HepG2 (cell line): ENCODE measurements around the gene IL6ST. TPM values are rescaled to one million over a fixed set of nuclear protein-coding genes. Genes with fewer than 3 reads are reported as not detected.

Source experiments
- AHR ChIP-seq: IDR thresholded peaks from 2 replicates; pipeline ENCODE4 v1.6.1; 2018; ENCODE audit warnings: missing genetic modification reagents, missing compliant biosample characterization
- CCAR2 ChIP-seq: fragments of 200-400 bp; formaldehyde crosslinking; optimal IDR thresholded peaks from 2 replicates; pipeline ENCODE3; 2018; ENCODE audit warnings: low read depth, mild to moderate bottlenecking, low read length, moderate library complexity
- CEBPG ChIP-seq: IDR thresholded peaks from 2 replicates; pipeline ENCODE4 v1.6.1; 2016
- GTF2F1 ChIP-seq: fragments of 150-350 bp; IDR thresholded peaks from 2 replicates; pipeline ENCODE4 v1.6.1; 2014; ENCODE audit warnings: low read length
- HES4 ChIP-seq: sonication (generic); formaldehyde crosslinking; IDR thresholded peaks from 2 replicates; pipeline ENCODE4 v1.9.0; 2021; ENCODE audit warnings: mild to moderate bottlenecking, missing genetic modification reagents, borderline replicate concordance
- MAF1 ChIP-seq: sonication (generic); formaldehyde crosslinking; IDR thresholded peaks from 2 replicates; pipeline ENCODE4 v1.5.0; 2020; ENCODE audit warnings: missing genetic modification reagents, borderline replicate concordance
- MEIS2 ChIP-seq: sonication (generic); formaldehyde crosslinking; IDR thresholded peaks from 2 replicates; pipeline ENCODE4 v1.9.0; 2021; ENCODE audit warnings: mild to moderate bottlenecking, missing genetic modification reagents
- MXI1 ChIP-seq: IDR thresholded peaks from 3 replicates; pipeline ENCODE4 v1.6.1; 2012; ENCODE audit warnings: low read depth, low read length, inconsistent platforms, borderline replicate concordance
- SMARCC2 ChIP-seq: fragments of 450-650 bp; IDR thresholded peaks from 2 replicates; pipeline ENCODE4 v1.6.1; 2017; ENCODE audit warnings: antibody characterized with exemption, mild to moderate bottlenecking
- SP4 ChIP-seq: sonication (generic); formaldehyde crosslinking; IDR thresholded peaks from 2 replicates; pipeline ENCODE4 v1.8.1; 2023; ENCODE audit warnings: mild to moderate bottlenecking, missing genetic modification reagents
- ZNF230 ChIP-seq: sonication (generic); formaldehyde crosslinking; IDR thresholded peaks from 2 replicates; pipeline ENCODE4 v1.4.0; 2020; ENCODE audit warnings: mild to moderate bottlenecking, missing genetic modification reagents
- ZNF256 ChIP-seq: sonication (generic); formaldehyde crosslinking; conservative IDR thresholded peaks from 2 replicates; pipeline ENCODE4 v1.4.0; 2020; ENCODE audit warnings: missing genetic modification reagents
- ZNF263 ChIP-seq: sonication (generic); formaldehyde crosslinking; IDR thresholded peaks from 2 replicates; pipeline ENCODE4 v1.4.0; 2020; ENCODE audit warnings: missing genetic modification reagents
- ZNF33A ChIP-seq: sonication (generic); formaldehyde crosslinking; IDR thresholded peaks from 2 replicates; pipeline ENCODE4 v1.5.1; 2020; ENCODE audit warnings: missing genetic modification reagents, mild to moderate bottlenecking, moderate library complexity, borderline replicate concordance
- ZNF577 ChIP-seq: sonication (generic); formaldehyde crosslinking; IDR thresholded peaks from 2 replicates; pipeline ENCODE4 v1.4.0; 2020; ENCODE audit warnings: mild to moderate bottlenecking, low read depth, missing genetic modification reagents, borderline replicate concordance
- ZSCAN9 ChIP-seq: IDR thresholded peaks from 2 replicates; pipeline ENCODE4 v1.6.1; 2016; ENCODE audit warnings: borderline replicate concordance
- polyA plus RNA-seq, 8 experiments: library from polyadenylated mRNA; depleted of rRNA in 3 of 8; stranded (reverse) in 7 of 8; unstranded in 1 of 8; fragments of >200 nt; fragmentation: Illumina TruSeq in 4 of 8; extraction: Trizol in 4 of 8; gene quantifications; 2 replicates each; pipeline versions ENCODE4 v1.2.1 to v1.2.3, GENCODE V29; 2011 to 2016; ENCODE audit warnings: low read depth in 4 of 8, missing spikeins in 1 of 8, mixed read lengths in 1 of 8; ENCODE audit not compliant: insufficient read depth in 1 of 8
- total RNA-seq, 5 experiments: library from RNA; depleted of rRNA; stranded (reverse); fragments of >200 nt; fragmentation: Illumina TruSeq; extraction: Trizol; gene quantifications; 2 replicates each; pipeline ENCODE4 v1.2.3, GENCODE V29; 2016; ENCODE audit warnings: low read depth in 1 of 5
- TF ChIP-seq, protein P1 (sequence below): sonication (generic); formaldehyde crosslinking; IDR thresholded peaks from 2 replicates; pipeline ENCODE4 v1.5.1; 2020; ENCODE audit warnings: mild to moderate bottlenecking, missing genetic modification reagents
- TF ChIP-seq, protein P2 (sequence below): sonication (generic); formaldehyde crosslinking; IDR thresholded peaks from 2 replicates; pipeline ENCODE4 v1.4.0; 2020; ENCODE audit warnings: mild to moderate bottlenecking, missing genetic modification reagents
- TF ChIP-seq, protein P3 (sequence below): sonication (generic); formaldehyde crosslinking; IDR thresholded peaks from 2 replicates; pipeline ENCODE4 v1.5.1; 2020; ENCODE audit warnings: mild to moderate bottlenecking, moderate library complexity, missing genetic modification reagents
- TF ChIP-seq, protein P4 (sequence below): sonication (generic); formaldehyde crosslinking; IDR thresholded peaks from 2 replicates; pipeline ENCODE4 v1.8.0; 2022; ENCODE audit warnings: mild to moderate bottlenecking, missing genetic modification reagents; ENCODE audit not compliant: insufficient replicate concordance
- TF ChIP-seq, protein P5 (sequence below): sonication (generic); formaldehyde crosslinking; IDR thresholded peaks from 2 replicates; pipeline ENCODE4 v1.5.1; 2020; ENCODE audit warnings: missing genetic modification reagents, mild to moderate bottlenecking, borderline replicate concordance

Gene IL6ST
- total and polyA plus RNA-seq, 2 of the 13 experiments (the other 11 are each of a cell fraction or from before 2014, with no cell fraction given) = 66.6 to 166 TPM

DNA sequence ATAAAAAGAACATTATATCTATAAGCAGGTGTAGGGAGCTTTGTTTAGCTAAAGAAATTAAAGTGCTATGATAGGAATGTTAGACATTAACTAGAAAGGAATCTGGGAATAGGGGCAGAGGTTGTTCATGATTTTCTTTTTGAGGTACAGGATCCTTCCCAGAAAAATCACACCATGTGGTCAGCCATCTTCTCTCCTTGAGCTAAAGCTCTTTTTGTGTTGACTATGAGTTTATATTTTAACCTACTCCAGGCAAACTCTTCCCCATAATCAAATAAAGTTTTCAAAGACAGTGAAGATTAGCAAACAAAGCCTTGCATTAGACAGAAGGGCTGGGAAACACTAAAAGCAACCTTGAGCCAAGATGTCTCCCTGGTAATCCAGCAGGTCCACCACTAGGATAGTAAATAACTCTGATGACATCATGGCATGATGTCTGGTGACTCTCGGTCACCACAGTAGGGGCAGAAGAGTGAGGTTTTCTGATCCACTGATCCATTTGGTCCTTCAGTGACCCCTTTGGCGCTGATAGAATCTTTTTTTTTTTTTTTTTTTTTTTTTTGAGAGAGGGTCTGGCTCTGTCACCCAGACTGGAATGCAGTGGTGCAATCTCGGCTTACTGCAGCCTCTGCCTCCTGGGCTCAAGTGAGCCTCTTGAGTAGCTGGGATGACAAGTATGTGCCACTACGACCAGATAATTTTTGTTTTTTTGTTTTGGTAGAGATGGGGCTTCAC lies 30.6 kb upstream of the IL6ST start (continued):
- peak; percentile 69 for TF ChIP-seq MEIS2 (CRISPR knock-in tag)
- no peak for TF ChIP-seq ZNF577
- peak; percentile 56; the same call in 1 of the 2 replicates for TF ChIP-seq ZSCAN9 (CRISPR knock-in tag)
- no peak for TF ChIP-seq ZNF263 (CRISPR knock-in tag)
- TF ChIP-seq, protein P1, sequence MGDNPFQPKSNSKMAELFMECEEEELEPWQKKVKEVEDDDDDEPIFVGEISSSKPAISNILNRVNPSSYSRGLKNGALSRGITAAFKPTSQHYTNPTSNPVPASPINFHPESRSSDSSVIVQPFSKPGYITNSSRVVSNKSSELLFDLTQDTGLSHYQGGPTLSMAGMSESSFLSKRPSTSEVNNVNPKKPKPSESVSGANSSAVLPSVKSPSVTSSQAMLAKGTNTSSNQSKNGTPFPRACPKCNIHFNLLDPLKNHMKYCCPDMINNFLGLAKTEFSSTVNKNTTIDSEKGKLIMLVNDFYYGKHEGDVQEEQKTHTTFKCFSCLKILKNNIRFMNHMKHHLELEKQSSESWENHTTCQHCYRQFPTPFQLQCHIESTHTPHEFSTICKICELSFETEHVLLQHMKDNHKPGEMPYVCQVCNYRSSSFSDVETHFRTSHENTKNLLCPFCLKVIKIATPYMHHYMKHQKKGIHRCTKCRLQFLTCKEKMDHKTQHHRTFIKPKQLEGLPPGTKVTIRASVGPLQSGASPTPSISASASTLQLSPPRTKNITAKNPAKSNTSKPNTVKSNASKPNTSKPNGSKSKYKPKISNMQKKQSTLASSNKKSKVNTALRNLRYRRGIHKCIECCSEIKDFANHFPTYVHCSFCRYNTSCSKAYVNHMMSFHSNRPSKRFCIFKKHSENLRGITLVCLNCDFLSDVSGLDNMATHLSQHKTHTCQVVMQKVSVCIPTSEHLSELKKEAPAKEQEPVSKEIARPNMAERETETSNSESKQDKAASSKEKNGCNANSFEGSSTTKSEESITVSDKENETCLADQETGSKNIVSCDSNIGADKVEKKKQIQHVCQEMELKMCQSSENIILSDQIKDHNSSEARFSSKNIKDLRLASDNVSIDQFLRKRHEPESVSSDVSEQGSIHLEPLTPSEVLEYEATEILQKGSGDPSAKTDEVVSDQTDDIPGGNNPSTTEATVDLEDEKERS (CRISPR knock-in tag) = peak; percentile 69; the same call in 1 of the 2 replicates
- TF ChIP-seq, protein P2, sequence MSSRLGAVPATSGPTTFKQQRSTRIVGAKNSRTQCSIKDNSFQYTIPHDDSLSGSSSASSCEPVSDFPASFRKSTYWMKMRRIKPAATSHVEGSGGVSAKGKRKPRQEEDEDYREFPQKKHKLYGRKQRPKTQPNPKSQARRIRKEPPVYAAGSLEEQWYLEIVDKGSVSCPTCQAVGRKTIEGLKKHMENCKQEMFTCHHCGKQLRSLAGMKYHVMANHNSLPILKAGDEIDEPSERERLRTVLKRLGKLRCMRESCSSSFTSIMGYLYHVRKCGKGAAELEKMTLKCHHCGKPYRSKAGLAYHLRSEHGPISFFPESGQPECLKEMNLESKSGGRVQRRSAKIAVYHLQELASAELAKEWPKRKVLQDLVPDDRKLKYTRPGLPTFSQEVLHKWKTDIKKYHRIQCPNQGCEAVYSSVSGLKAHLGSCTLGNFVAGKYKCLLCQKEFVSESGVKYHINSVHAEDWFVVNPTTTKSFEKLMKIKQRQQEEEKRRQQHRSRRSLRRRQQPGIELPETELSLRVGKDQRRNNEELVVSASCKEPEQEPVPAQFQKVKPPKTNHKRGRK (CRISPR knock-in tag) = no peak
- no peak for TF ChIP-seq MXI1
- no peak for TF ChIP-seq ZNF230 (CRISPR knock-in tag)
- TF ChIP-seq MAF1 = no peak
- TF ChIP-seq CCAR2 = no peak
- TF ChIP-seq HES4 = no peak
- no peak for TF ChIP-seq SP4 (CRISPR knock-in tag)
- peak; percentile 74 for TF ChIP-seq CEBPG (CRISPR knock-in tag)
- no peak for TF ChIP-seq AHR (CRISPR knock-in tag)
- TF ChIP-seq ZNF256 (CRISPR knock-in tag) = no peak
- no peak for TF ChIP-seq GTF2F1
- TF ChIP-seq, protein P3, sequence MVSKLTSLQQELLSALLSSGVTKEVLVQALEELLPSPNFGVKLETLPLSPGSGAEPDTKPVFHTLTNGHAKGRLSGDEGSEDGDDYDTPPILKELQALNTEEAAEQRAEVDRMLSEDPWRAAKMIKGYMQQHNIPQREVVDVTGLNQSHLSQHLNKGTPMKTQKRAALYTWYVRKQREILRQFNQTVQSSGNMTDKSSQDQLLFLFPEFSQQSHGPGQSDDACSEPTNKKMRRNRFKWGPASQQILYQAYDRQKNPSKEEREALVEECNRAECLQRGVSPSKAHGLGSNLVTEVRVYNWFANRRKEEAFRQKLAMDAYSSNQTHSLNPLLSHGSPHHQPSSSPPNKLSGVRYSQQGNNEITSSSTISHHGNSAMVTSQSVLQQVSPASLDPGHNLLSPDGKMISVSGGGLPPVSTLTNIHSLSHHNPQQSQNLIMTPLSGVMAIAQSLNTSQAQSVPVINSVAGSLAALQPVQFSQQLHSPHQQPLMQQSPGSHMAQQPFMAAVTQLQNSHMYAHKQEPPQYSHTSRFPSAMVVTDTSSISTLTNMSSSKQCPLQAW = peak; percentile 88
- TF ChIP-seq, protein P4, sequence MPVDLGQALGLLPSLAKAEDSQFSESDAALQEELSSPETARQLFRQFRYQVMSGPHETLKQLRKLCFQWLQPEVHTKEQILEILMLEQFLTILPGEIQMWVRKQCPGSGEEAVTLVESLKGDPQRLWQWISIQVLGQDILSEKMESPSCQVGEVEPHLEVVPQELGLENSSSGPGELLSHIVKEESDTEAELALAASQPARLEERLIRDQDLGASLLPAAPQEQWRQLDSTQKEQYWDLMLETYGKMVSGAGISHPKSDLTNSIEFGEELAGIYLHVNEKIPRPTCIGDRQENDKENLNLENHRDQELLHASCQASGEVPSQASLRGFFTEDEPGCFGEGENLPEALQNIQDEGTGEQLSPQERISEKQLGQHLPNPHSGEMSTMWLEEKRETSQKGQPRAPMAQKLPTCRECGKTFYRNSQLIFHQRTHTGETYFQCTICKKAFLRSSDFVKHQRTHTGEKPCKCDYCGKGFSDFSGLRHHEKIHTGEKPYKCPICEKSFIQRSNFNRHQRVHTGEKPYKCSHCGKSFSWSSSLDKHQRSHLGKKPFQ (CRISPR knock-in tag) = no peak
- TF ChIP-seq SMARCC2 = no peak
- TF ChIP-seq ZNF33A (CRISPR knock-in tag) = no peak
- TF ChIP-seq, protein P5, sequence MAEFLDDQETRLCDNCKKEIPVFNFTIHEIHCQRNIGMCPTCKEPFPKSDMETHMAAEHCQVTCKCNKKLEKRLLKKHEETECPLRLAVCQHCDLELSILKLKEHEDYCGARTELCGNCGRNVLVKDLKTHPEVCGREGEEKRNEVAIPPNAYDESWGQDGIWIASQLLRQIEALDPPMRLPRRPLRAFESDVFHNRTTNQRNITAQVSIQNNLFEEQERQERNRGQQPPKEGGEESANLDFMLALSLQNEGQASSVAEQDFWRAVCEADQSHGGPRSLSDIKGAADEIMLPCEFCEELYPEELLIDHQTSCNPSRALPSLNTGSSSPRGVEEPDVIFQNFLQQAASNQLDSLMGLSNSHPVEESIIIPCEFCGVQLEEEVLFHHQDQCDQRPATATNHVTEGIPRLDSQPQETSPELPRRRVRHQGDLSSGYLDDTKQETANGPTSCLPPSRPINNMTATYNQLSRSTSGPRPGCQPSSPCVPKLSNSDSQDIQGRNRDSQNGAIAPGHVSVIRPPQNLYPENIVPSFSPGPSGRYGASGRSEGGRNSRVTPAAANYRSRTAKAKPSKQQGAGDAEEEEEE (CRISPR knock-in tag) = no peak
